ENCODE results near the gene PRKAG3.

Gene PRKAG3

DNA sequence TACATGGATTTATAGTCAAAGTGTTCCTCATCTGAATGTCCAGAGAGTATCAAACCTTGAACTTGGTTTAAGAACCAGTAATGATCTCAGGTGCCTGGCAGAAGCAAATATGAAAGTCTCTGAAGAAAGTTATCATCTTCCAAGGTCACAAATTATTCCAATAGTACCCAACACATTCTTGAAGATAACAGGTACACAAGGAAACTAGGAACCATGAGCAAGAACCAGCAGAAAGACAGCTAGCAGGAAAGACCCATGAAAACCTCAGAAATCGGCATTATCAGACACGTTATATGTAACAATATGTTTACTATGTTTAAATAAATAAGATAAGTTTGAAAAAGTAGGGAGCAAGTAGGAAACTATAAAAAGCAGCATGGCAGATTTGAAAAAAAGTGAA is 5.9 kb upstream of the PRKAG3 start:
- DNase-seq = no peak

DNA sequence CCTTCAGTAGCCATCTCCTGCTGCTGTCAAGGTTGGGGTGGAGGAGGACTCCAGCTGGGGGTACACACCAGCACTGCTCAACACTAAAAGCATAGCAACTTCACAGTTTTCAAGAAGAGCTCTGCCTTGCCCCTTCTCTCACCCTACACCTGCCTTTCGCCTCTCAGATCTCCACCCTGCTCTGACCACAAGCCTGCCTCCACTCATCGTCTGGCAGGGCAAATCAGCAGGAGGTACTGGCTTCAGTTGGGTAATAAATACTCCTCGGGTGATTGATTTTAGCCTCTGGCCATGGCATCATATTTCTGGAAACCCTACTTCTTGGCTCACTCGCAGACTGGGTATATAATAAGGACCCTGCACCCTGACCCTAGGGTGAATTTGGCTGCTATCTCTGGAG is 3.1 kb upstream of the PRKAG3 start:
- DNase-seq = no peak

DNA sequence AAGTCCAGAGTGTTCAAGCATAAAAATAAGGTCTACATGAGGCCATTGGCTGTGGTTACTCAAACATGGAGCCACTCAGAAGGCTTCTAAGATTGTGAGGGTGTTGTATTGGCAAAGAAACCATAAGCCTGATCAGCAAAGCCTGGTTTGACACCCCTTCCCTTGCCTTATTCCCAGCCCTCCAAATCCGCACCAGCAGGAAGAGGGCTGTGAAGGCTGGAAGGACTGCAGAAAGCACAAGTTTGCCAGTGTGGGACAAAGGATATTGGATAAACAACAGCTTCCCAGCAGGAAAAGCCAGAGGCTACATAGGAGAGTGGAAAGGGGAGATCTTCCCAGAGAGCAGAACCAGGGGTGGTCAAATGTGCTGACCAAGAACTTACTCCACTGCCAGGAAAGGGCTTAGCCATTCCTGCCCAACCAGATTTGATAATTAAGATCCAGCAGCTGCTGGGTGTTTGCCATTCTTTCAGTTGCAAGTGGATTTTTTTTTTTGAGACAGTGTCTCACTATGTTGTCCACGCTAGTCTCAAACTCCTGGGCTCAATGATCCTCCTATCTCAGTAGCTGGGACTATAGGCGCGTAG is 1.5 kb upstream of the PRKAG3 start:
- DNase-seq = no peak

DNA sequence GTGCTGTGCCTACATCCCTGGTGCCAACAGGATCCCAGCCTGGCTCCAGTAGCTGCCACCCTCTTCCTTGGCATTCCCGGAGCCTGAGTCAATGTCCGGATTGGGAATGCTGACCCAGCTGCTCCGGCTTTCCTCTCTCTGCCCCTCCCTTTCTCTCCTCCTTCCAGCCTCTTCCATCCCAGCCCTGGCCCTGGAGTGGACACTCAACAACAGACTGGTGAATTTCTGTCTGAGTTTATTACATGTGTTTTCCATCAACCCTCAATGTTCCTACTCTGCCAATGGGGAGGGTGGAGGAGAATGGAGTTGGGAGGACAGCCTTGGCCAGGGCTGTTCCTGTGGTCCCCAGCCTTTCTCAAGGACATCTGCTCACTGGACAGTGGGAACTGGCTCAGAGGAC is 917 bp upstream of the PRKAG3 start:
- no peak for DNase-seq

DNA sequence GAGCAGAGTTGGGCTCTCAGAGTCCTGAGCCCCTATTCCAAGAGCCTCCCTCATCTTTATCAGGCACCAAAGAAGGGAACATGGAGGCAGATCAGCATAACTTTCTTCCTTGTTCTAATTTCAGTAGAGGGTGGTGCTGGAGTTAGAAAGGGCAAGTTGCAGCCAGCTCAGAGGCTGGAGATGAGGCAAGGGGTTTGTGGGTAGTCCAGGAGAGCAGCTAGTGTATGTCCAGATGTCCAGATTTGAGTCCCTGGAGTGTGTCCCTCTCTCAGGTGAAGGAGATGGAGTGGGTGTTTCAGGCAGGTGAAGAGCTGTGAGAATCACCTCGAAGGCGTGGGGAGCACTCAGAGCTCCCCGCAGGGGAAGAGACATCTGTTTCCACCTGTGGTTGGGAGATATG is 478 bp upstream of the PRKAG3 start:
- DNase-seq = no peak

DNA sequence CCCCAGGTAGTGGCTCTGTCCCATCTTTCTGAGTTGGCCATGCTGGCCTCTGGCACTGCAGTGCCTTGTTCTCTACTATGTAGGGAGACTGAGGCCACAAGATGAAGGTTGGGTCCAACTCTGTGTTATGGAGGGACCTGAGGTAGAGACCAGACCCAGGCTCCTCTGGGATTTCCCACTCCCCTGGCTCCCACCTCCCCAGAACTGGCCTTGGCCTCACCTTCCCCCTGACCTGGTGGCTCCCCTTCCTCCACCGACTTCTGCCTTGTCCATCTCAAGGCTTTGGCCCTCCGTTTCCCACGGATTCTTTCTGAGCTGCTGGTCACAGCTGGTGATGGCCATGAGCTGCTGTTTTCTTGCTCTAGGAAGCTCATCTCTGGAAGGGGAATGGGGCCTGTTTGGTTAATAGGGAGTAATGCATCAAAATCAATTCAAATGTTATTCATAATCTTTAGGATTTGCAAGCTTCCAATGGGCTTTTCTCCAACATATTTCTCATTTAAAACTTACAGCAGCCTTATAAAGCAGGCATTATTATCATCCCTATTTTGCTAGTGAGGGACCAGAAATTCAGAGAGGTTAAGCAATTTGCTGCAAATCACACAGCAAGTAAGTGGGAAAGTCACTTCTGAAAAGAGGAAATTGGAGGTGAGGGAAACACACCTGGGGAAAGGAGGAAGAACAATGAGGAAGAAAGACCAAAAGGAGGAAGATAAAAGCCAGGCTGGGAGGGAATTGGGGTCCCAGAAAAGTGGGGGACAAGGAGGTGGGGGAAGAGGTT is 887 bp downstream of the PRKAG3 start:
- DNase-seq = no peak

DNA sequence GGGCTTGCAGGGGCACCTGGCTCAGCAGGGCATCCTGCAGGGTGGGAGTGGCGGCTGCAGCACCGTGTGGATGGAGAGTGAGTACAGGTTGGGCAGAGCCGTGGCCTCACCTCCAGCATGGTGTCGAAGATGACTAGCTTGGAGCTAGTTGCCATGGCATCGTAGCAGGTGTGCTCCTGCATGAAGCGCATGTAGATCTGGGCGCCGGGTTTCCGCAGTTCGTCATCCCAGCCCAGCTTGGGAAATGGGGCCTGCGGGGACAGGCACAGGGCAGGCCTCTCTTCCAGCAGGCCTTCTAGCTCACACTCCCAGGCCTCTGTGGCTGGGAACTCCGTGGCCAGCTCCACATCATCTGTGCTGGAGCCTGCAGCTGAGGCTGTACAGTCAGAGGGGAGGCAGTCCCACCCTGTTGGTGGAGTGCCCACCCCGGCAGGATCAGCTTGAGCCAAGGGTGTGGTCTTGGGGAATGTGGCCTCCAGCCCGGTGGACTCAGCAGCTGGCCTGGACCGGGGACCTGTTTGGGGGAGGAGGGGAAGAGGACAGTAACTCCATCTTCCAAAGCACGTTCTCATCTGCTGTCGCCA is 1.6 kb downstream of the PRKAG3 start:
- no peak for DNase-seq

DNA sequence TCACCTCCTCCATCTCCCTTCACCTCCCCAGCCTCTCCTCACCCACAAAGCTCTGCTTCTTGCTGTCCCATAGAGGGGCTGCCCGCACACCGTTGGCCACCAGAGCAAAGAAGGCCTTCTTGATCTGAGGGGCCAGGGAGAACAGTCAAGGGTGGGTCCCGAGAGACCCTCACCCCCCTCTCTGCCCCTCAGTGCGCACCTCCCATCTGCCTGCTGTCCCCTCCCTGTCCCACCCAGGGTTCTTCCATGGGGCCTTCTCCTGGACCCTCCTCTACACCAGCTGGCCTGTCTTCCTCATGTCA is 3.2 kb downstream of the PRKAG3 start:
- DNase-seq = no peak

DNA sequence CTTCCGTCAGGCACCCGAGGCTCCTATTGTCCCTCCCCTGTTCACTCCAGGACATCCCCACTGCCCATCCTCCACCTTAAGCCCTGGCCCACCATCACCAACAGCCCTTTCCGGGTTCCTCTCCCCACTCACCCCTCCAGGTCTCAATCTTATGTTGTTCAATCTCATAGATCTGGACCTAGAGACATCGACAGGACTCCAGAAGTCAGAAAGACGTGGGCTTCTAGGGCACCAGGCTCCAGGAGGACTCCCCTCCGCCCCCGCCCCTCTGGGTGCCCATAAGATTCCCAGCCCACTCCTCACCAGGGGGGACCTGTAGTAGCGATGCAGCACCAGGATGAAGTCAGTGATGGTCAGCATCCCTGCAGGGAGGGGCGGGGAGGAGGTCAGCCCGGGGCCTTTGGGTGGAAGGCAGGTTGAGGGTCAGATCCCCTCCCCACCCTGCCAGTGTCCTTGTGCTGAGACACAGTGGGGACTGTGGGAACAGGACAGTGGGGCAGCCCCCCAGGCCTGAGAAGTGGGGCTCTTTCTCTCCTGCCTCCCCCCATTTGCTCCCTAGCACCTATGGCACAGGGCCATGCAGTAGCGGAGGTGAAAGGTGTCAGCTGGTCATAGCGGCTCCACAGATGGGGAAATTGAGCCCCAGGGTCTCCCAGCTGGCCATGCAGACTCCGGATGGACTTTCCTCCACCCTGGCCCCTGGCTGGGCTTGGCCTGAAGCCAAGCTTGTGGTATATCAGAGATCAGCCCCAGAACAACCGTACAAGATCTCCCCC is 3.7 kb downstream of the PRKAG3 start:
- no peak for DNase-seq

DNA sequence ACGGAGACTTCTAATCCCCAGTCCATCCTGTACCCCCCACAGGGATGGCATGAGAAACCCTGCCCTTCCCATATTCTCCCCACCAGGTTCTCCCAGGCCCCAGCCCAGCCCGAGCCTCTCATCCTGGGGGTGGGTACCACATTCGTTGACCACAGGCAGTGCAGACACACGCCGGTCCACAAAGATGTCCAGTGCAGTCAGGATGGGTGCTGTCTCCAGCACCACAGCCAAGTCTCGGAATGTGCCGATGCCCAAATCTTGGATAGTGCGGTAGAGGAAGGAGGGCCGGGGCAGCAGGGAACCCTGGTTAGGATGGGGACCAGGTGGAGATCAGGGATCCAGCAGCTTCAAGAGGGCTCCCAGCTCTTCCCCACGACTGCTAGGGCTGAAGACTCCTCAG is 4.8 kb downstream of the PRKAG3 start:
- no peak for DNase-seq

DNA sequence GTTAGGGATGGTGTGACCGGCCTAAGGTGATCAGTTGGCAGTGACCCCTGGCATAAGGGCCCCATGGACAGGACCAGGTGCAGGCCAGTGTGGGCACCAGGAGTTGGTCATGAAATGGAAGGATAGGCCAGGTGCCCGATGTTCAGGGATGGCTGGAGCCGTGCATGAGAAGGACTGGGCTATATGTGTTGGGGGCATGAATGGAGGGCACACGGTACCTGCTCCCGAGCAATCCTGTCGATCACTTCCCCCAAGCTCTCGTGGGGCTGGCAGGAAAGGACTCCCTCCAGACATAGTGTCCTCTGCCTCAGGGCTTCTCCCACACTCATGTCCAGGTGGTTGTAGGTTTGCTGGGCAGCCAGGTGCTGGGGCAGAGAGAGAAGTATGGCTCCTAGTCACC is 7.6 kb downstream of the PRKAG3 start:
- DNase-seq = no peak

DNA sequence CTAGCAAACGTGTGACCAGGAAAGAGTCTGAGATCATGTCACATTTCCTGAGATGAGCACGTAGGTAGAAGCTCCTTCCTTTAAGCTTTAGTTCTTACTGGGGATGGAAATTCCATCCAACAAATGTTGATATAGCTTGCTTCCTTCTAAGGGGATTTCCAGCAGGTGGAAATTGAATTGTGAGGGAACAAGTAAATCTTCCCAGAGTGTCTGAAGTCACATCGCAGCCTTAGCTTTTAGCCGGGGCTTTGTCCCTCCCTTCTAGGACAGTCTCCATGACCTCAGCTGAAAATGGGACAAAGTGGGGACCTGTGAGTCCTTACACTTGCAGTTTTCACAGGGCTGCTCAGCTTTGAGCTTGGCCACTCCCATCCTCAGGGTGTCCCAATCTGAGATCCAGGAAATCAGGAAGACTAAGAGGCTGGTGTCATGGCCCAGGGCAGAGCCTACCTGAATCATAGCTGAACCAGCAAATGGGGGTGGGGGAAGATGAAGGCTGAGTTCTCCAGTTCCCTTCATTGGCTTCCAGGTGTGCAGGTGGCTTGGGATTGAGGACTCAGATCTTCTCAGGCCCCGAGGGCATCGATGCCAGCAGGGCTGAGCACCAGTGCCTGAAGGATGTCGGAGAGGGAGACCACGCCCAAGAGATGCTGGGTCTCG is 8.3 kb downstream of the PRKAG3 start:
- no peak for DNase-seq

DNA sequence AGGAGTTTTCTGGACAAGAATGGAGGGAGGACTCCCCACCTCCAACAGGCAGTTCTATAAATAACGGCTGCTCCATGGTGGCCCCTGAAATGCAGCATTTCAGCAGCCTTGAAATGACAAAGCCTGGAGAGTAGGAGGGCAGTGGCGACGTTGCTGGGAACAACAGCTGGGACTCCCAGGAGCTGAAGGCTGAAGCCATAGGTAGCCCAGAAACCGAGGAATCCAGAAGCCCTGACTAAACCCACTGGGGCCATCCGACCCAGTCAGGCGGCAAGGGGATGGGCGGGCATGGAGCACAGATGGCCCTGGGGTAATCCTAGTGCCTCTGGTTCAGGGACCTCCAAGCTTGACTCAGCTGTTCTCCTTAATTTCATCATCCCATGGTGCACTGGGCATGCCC is 9.0 kb downstream of the PRKAG3 start:
- DNase-seq = no peak

DNA sequence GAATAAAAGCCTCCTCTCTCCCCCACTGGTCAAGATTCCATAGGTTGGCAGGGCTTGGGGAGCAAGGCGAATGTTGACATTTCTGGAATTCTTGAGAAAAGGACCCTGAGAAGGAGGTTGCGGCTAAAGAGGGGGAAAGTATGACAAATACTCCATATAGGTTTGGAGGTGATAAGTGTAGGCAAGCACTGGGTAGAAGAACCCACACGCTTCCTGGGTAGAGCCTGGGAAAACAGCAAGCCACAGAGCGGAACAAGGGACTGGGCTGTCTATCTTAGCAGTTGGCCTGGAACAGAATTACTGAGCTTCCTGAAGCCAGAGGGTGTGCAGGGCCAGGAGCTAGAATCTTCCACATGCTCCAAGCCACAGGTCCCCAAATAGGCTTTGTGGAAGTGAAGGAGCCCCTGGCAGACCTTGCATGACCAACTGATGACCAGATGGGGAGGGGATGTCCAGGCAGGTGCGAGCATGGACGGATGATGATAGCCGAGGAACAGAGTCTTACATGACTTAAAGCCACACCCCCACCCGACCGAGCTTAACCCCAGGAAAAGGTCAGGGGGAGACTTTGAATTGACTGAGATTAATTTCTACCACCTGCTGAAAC is 9.9 kb downstream of the PRKAG3 start:
- no peak for DNase-seq

DNA sequence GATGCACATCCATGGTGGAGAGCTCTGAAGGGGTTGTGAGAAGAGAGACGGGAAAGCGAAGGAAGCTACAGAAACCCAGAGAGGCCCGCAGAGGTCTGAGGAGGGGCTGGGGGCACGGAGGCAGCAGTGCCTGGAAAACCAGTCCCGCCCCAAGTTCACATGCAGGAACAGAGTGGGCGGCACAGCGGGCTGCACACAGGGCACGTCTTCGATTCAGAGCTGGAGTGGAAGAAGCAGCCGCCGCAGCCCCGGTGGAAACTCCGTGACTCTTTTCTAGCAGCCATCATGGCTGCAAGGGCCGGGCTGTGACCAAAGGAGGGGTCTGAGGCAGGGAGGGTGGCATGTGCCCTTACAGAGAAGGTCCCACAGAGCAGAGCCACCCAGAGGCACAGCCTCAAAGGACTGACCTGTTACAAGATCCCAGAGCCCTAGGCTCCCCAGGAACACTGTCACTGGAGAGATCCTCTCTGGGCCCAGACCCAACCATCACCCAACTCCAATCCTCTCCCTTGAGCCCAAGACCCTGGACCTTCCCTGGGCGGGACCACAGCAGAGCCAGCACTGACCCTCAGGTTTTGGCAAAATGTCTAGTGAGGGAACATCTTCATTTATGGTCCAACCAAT is 10.7 kb downstream of the PRKAG3 start:
- DNase-seq = no peak

DNA sequence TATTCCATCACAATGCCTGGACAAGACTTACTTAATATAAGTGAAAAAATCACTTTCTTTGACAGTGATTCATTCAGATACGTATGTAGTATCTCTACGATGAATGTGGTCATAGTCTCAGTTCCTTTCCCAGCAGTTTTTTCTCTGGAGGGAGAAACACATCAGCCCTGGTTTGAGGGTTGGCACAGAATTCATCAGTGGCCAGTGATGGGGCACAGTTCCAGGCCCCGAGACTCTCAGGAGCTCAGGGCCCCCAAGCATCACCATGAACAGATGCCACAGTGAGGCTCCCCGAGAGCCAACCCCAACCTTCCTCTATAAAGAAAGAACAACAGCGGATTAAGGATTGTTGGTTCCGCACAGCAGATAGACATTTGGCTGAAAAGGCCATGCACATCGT is 12.5 kb downstream of the PRKAG3 start:
- DNase-seq = no peak

DNA sequence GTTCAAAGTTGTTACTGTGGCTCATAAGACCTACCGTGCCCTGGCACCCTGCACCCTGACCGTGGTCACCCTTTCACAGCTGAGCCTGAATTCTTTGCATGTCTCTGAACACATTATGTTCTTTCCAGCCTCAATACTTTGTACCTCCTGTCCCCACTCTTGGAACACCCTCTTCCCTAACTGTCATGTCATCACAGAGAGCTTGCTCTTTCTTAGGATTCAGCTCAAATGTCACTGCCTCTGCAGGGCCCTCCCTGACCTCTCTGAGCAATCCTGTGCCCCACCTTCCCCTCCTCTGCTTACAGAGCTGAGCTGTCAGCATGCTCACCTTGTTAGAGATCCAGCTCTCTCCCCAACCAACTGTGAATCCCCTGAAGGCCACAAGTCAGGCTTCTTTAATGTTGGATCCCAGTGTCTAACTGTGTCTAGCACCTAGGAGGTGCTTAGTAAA is 15.0 kb downstream of the PRKAG3 start:
- no peak for DNase-seq

DNA sequence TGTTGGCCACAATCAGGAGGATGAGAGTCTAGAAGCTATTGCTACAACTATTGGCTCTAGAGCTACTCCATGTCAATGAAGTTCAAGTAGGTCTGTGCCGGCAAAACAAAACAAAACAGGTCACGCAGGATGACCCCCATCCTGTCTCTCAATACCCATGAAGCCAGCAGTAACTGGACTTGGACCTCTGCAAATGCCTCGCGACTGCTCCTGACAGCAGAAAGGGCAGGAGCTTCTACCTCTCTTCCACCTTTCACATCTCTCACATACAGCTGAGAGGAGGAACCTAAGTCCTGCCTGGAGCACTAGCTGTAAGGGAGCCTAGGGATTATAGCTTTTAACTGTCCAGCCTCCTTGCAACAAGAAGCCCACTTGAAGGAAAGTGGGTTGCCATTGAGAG is 16.0 kb downstream of the PRKAG3 start:
- DNase-seq = no peak

DNA sequence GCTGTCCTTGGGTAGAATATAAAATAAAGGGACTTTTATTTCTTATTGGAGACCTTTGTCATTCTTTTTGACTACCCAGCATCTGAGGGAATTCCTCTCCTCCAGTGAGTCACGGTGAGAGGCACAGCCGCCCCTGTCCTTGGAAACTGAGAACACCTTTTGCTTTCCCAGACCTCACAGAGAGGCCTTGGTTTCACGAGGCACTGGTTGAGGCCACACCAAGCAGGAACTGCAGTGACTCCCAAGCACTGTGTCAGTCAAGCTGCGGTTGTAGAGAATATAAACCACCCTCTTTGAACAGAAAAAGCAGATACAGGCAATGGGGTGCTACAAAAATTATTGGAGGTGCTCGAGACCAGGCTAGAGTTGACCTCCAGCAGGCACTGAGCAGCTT is 16.4 kb downstream of the PRKAG3 start:
- DNase-seq = no peak

DNA sequence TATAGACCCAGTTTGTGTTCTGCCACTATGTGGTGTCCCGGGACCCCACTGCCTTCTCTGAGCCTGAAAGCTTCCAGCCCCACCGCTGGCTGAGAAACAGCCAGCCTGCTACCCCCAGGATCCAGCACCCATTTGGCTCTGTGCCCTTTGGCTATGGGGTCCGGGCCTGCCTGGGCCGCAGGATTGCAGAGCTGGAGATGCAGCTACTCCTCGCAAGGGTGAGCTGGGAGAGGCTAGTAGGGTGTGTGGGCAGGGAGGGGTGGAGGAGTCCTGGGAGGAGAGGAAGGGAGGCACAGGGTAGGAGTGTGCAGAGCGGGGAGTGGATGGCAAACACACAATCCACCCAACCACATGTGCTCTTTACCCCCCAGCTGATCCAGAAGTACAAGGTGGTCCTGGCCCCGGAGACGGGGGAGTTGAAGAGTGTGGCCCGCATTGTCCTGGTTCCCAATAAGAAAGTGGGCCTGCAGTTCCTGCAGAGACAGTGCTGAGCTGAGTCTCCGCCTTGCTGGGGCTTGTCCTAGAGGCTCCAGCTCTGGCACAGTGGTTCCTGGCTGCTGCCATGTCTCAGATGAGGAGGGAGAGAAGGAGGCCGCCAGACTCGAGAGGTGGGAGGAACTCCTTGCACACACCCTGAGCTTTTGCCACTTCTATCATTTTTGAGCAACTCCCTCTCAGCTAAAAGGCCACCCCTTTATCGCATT is 16.9 kb downstream of the PRKAG3 start:
- DNase-seq = no peak

DNA sequence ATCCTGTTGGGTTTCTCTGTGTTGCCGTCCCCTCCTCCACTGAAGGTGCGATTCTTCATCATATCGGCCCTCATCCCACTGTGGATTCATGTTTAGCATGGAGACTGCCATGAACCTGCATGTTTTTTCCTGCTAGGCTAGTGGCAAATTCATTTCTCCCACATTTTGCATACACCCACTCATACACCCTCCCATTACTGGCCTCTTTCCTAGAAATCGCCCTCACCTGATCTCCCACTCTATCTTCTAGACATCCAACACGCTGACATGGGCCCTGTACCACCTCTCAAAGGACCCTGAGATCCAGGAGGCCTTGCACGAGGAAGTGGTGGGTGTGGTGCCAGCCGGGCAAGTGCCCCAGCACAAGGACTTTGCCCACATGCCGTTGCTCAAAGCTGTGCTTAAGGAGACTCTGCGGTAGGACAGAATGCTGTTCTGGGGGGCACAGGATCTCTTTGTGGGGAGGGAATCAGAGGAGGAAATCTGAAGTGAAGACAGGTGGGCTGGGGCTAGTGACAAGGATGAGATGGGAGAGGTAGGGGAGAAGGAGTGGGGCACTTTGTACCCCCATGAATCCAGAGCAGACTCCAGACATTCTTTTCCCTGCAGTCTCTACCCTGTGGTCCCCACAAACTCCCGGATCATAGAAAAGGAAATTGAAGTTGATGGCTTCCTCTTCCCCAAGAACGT is 17.7 kb downstream of the PRKAG3 start:
- no peak for DNase-seq

Measured in activated effector memory CD4-positive, alpha-beta T cell treated with anti-CD3 and anti-CD28 coated beads, Interleukin-2, amount 50 U/mL, for 16 hours (primary cell).